Transverse colon (tissue), 4 donors: ENCODE results near the gene ANAPC5. TPM values are rescaled to one million over a fixed set of nuclear protein-coding genes. Genes with fewer than 3 reads are reported as not detected.
"Not testable (repeated sequence)": the region's sequence is repeated elsewhere in the genome, so short reads cannot be mapped to it uniquely, and the experiment has no call there.

Experiments
- DNase-seq: peaks from one replicate; pipeline ENCODE4 v3.0.0-alpha.2; 2019
- H3K27ac ChIP-seq, 4 donors: fragments of 200-600 bp; sonication (generic); 2 replicates each; pipeline ENCODE4 v1.5.1; 2016 to 2018; ENCODE audit warnings: inconsistent platforms in 4 of 4
- H3K27me3 ChIP-seq: fragments of 200-600 bp; sonication (generic); 2 replicates; pipeline ENCODE4 v1.5.1; 2017; ENCODE audit warnings: inconsistent platforms
- H3K36me3 ChIP-seq, 4 donors: fragments of 200-600 bp; sonication (generic); 2 replicates each; pipeline ENCODE4 v1.5.1; 2017 to 2019; ENCODE audit warnings: inconsistent platforms in 4 of 4
- H3K4me1 ChIP-seq, 4 donors: fragments of 200-600 bp; sonication (generic); 2 replicates each; pipeline ENCODE4 v1.5.1; 2017 to 2020; ENCODE audit warnings: inconsistent platforms in 4 of 4
- H3K4me3 ChIP-seq, 4 donors: fragments of 200-600 bp; sonication (generic); 1 replicate in 1 of 4; 2 replicates in 3 of 4; pipeline versions ENCODE4 v1.5.1 to v1.6.1; 2017 to 2019; ENCODE audit warnings: inconsistent platforms in 4 of 4
- H3K9me3 ChIP-seq, 2 donors: fragments of 200-600 bp; sonication (generic); 2 replicates each; pipeline ENCODE4 v1.5.1; 2017 to 2019; ENCODE audit warnings: inconsistent platforms in 2 of 2
- EP300 ChIP-seq: sonication (generic); formaldehyde crosslinking; IDR thresholded peaks from one replicate; pipeline ENCODE4 v1.6.1; 2017; ENCODE audit warnings: antibody characterized with exemption, low read depth
- POLR2A ChIP-seq: fragments of 450-650 bp; IDR thresholded peaks from one replicate; pipeline ENCODE4 v1.6.1; 2016; ENCODE audit warnings: antibody characterized with exemption, mild to moderate bottlenecking, moderate library complexity
- POLR2AphosphoS5 ChIP-seq, 3 donors: sonication (generic); formaldehyde crosslinking; IDR thresholded peaks; one replicate each; pipeline ENCODE4 v1.6.1; 2016; ENCODE audit warnings: antibody characterized with exemption in 3 of 3
- WGBS, 2 donors: methylation state at CpG; one replicate each; pipeline ENCODE4 v1.1.5; 2018; ENCODE audit warnings: low coverage in 1 of 2; 5-methylcytosine and 5-hydroxymethylcytosine counted together
- in situ Hi-C, 4 donors: fragments of 200-750 bp; cut with MboI; loops; one replicate each; pipeline versions ENCODE4 v1.15.0 to v1.15.1; 2017; ENCODE audit warnings: low sequenced_read_pairs in 3 of 4, low pct_ligation_motif_present in 1 of 4, low pct_unique_long_range_greater_than_20kb in 1 of 4
- intact Hi-C: fragments of 100-400 bp; cut with DNase I; formaldehyde crosslinking; loops from one replicate; pipeline ENCODE4 v1.15.1; 2023; ENCODE audit warnings: low total_unique reads
- total RNA-seq, 4 donors: library from RNA; depleted of rRNA; stranded (reverse); fragments of >200 nt; gene quantifications; one replicate each; pipeline ENCODE4 v1.1.0, GENCODE V29; 2016
- TF ChIP-seq, protein P1 (sequence below), 5 experiments: fragments of 200-600 bp in 3 of 5; fragments of 450-650 bp in 2 of 5; sonication (generic) in 3 of 5; IDR thresholded peaks; 1 replicate in 2 of 5; 2 replicates in 3 of 5; pipeline ENCODE4 v1.5.1; 2016 to 2017; ENCODE audit warnings: antibody characterized with exemption in 5 of 5, inconsistent platforms in 3 of 5, mild to moderate bottlenecking in 2 of 5, moderate library complexity in 1 of 5

Gene ANAPC5
- total RNA-seq, 4 donors from 2014 or later: 101 to 184 (median 129) TPM

DNA sequence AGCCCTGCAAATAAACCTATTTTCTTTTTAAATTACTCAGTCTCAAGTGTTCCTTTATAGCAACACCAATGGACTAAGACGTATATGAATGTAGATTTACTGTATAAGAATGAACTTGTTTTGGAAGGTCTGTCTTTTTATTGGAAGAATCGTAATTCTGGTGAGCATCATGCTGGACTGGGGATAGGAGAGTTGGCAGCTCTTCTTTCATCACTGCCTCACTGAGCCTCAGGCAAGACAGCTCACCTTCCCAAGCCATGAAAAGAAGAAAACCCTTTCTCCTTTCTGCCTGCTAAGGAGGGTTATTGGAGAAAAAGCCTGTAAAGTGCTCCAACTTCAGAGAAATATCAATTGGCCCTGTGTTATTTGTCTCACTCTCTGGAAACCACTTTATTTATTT is 38.6 kb upstream of the ANAPC5 start:
- TF ChIP-seq POLR2AphosphoS5 (IDR thresholded peaks at IDR 0.05) (no peak), EP300 (no peak)
- TF ChIP-seq, protein P1, sequence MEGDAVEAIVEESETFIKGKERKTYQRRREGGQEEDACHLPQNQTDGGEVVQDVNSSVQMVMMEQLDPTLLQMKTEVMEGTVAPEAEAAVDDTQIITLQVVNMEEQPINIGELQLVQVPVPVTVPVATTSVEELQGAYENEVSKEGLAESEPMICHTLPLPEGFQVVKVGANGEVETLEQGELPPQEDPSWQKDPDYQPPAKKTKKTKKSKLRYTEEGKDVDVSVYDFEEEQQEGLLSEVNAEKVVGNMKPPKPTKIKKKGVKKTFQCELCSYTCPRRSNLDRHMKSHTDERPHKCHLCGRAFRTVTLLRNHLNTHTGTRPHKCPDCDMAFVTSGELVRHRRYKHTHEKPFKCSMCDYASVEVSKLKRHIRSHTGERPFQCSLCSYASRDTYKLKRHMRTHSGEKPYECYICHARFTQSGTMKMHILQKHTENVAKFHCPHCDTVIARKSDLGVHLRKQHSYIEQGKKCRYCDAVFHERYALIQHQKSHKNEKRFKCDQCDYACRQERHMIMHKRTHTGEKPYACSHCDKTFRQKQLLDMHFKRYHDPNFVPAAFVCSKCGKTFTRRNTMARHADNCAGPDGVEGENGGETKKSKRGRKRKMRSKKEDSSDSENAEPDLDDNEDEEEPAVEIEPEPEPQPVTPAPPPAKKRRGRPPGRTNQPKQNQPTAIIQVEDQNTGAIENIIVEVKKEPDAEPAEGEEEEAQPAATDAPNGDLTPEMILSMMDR (IDR thresholded peaks at IDR 0.05): no peak
- Histone ChIP-seq H3K9me3 (no peaks in the 10 kb centered on the region), H3K36me3 (no peaks in the 10 kb centered on the region), H3K4me3 (no peak overlapping the region), H3K27me3 (no peaks in the 10 kb centered on the region), H3K4me1 (peaks cover 0 to 6% (median 0%) of the 10 kb centered on the region in 4 donors), H3K27ac (no peak overlapping the region)
- in situ Hi-C loops: no loop called here
- DNase-seq: no peak
- intact Hi-C loops: loop anchor here (1.0 kb wide), 1 partner anchor 21 kb away; no protein-coding TSS in a partner anchor
- WGBS, 2 donors: 79 to 84% methylated on average over 2 of the region's 2 CpGs

DNA sequence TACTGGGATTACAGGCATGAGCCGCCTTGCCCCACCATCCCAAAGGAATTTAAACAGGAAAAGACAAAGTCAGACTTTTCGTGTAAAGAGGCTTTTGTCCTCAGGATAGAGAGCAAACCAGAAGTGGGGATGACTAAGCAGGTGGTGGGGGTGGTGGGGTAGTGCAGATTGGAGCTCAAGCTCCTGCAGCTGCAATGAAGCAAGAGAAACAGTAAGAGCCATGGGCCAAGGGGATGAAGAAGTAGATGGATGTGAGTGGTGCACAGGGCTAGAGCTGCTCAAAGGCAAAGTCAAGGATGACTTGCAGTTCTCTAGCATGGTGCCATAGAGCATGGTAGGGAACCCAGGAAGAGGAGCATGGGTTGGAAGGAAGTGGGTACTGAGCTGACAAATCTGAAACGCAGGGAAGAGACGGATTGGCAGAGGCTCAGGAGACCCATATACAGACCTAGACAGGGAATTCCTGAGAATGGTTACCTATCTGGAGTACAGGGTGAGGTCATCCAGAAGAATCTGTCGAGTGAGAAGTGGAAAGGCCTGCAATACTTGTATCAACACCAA is 36.3 kb upstream of the ANAPC5 start:
- peaks cover 0 to 6% (median 0%) of the 10 kb centered on the region in 4 donors for H3K4me1 ChIP-seq
- TF ChIP-seq POLR2AphosphoS5 (IDR thresholded peaks at IDR 0.05) (no peak), EP300 (no peak), POLR2A (no peak)
- TF ChIP-seq, protein P1 (IDR thresholded peaks at IDR 0.05): no peak
- H3K27ac ChIP-seq: no peak overlapping the region
- in situ Hi-C loops (no loop called here), intact Hi-C loops (no loop called here)
- H3K36me3 ChIP-seq: no peaks in the 10 kb centered on the region
- DNase-seq: no peak
- no peaks in the 10 kb centered on the region for H3K9me3 ChIP-seq
- 77 to 90% methylated on average over 2 to 5 of the region's 5 CpGs for WGBS, 2 donors
- no peaks in the 10 kb centered on the region for H3K27me3 ChIP-seq
- no peak overlapping the region for H3K4me3 ChIP-seq

DNA sequence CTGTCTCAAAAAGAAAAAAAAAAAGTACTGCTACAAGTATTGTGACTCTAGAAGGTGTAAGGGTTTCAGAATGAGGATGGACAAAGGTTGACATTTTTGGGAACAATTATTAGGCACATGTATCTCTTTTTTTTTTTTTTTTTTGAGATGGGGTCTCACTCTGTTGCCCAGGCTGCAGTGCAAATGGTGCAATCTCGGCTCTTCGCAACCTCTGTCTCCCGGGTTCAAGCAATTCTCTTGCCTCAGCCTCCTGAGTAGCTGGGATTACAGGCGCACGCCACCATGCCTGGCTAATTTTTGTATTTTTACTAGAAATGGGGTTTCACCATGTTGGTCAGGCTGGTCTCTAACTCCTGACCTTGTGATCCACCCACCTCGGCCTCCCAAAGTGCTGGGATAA is 32.7 kb upstream of the ANAPC5 start:
- intact Hi-C loops, H3K9me3 ChIP-seq, H3K4me1 ChIP-seq, DNase-seq, H3K27me3 ChIP-seq, in situ Hi-C loops, H3K4me3 ChIP-seq, H3K36me3 ChIP-seq, H3K27ac ChIP-seq: not testable (repeated sequence)
- WGBS, 2 donors: 74 to 77% methylated on average over 6 of the region's 6 CpGs

DNA sequence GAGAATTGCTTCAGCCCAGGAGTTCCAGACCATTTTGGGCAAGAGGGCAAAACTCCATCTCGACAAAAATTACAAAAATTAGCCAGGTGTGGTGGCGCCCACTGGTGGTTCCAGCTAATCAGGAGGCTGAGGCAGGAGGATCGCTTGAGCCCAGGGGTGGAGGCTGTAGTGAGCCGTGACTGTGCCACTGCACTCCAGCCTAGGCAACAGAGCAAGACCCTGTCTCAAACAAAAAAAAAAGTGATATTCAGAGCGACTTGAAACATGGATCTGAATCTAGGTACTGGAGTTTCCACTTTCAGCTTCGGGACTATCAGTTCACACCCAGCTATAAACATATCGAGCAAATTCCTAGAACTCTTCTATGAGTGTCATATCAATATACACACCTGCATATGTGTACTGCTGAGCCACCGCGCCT is 31.4 kb upstream of the ANAPC5 start:
- in situ Hi-C loops: no loop called here
- no peaks in the 10 kb centered on the region for H3K27me3 ChIP-seq
- no peaks in the 10 kb centered on the region for H3K9me3 ChIP-seq
- TF ChIP-seq POLR2A: no peak
- no peak for TF ChIP-seq POLR2AphosphoS5 (IDR thresholded peaks at IDR 0.05)
- TF ChIP-seq, protein P1 (IDR thresholded peaks at IDR 0.05): no peak
- TF ChIP-seq EP300: no peak
- no peaks in the 10 kb centered on the region for H3K36me3 ChIP-seq
- H3K4me1 ChIP-seq: no peaks in the 10 kb centered on the region
- intact Hi-C loops: no loop called here
- no peak overlapping the region for H3K27ac ChIP-seq
- DNase-seq: no peak
- H3K4me3 ChIP-seq: no peak overlapping the region
- 56 to 73% methylated on average over 5 to 9 of the region's 9 CpGs for WGBS, 2 donors

DNA sequence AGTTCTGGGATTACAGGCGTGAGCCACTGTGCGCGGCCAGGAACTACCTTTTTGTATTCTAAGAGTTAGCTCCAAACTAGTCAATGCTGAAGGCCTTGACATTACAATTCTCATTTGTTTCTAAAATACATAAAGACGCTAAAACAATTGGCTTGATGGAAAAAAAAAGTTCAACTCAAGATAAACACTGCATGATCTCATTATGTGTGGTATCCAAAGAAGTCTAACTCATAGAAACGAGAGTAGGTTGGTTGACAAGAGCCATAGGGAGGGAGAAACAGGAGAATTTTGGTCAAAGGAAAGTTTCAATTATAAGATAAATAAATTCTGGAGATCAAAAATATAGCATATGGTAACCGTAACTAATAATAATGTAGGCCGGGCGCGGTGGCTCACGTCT is 27.7 kb upstream of the ANAPC5 start:
- 82 to 91% methylated on average over 10 of the region's 10 CpGs for WGBS, 2 donors
- H3K27me3 ChIP-seq: no peaks in the 10 kb centered on the region
- no peaks in the 10 kb centered on the region for H3K36me3 ChIP-seq
- TF ChIP-seq POLR2AphosphoS5 (IDR thresholded peaks at IDR 0.05): no peak
- TF ChIP-seq, protein P1 (IDR thresholded peaks at IDR 0.05): no peak
- no peak for TF ChIP-seq EP300
- TF ChIP-seq POLR2A: no peak
- H3K4me3 ChIP-seq: no peak overlapping the region
- intact Hi-C loops: no loop called here
- H3K9me3 ChIP-seq: no peaks in the 10 kb centered on the region
- H3K4me1 ChIP-seq: peaks cover 0 to 7% (median 0%) of the 10 kb centered on the region in 4 donors
- H3K27ac ChIP-seq: no peak overlapping the region
- DNase-seq: no peak
- in situ Hi-C loops: no loop called here
